ENCODE measurements around the gene PABPC1L.
A peak's percentile ranks its signal among the peaks of the same experiment; 100 is the strongest.

The PABPC1L gene

GRCh38 chr20:44943828-44944227 is 34.0 kb downstream of the PABPC1L start:
- H3K27ac ChIP-seq (ENCODE audit: low read length) = no peak overlapping the region
- H3K9me3 ChIP-seq (ENCODE audit: control insufficient read depth in 2 of 2, low read length in 2 of 2) = no peaks in the 10 kb centered on the region
- no peak overlapping the region for H3K4me3 ChIP-seq (ENCODE audit: low read length in 2 of 2)
- no peaks in the 10 kb centered on the region for H3K4me1 ChIP-seq (ENCODE audit: control insufficient read depth, insufficient read depth, low read length)
- no peak overlapping the region for H3K9ac ChIP-seq (ENCODE audit: low read length in 2 of 2)
- no peaks in the 10 kb centered on the region for H3K27me3 ChIP-seq (ENCODE audit: control insufficient read depth in 1 of 2, insufficient read depth in 2 of 2, low read length in 2 of 2)
- H3K36me3 ChIP-seq (ENCODE audit: control insufficient read depth in 2 of 2, insufficient read depth in 2 of 2, low read length in 2 of 2) = peaks cover 44 to 47% of the 10 kb centered on the region in 2 donors

DNA sequence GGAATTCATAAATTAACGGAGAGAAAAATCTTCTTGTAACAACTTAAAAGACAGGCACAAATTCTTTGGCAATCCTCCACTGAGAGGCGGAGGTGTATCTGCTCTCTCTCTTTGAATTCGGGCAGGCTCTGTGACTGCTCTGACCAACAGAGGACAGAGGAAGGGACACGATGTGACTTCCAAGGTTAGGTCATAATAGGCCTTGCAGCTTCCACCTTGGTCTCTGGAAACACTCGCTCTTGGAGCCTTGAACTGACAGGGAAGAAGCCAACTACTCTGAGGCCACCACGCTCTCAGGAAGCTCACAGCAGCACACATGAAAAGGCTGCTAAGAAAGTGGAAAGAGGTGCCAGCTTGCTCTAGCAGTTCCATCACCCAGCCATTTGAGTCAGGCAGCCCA is 35.4 kb downstream of the PABPC1L start:
- Histone ChIP-seq H3K9me3 (ENCODE audit: control insufficient read depth in 2 of 2, low read length in 2 of 2) (no peaks in the 10 kb centered on the region), H3K4me3 (ENCODE audit: low read length in 2 of 2) (no peak overlapping the region), H3K27me3 (ENCODE audit: control insufficient read depth in 1 of 2, insufficient read depth in 2 of 2, low read length in 2 of 2) (no peaks in the 10 kb centered on the region), H3K27ac (ENCODE audit: low read length) (no peak overlapping the region), H3K4me1 (ENCODE audit: control insufficient read depth, insufficient read depth, low read length) (no peaks in the 10 kb centered on the region), H3K9ac (ENCODE audit: low read length in 2 of 2) (no peak overlapping the region), H3K36me3 (ENCODE audit: control insufficient read depth in 2 of 2, insufficient read depth in 2 of 2, low read length in 2 of 2) (peaks cover 49 to 58% of the 10 kb centered on the region in 2 donors)

- H3K36me3 ChIP-seq (ENCODE audit: control insufficient read depth in 2 of 2, insufficient read depth in 2 of 2, low read length in 2 of 2) = peaks cover 52 to 62% of the 10 kb centered on the region in 2 donors
- no peak overlapping the region for H3K4me3 ChIP-seq (ENCODE audit: low read length in 2 of 2)
- H3K9ac ChIP-seq (ENCODE audit: low read length in 2 of 2) = no peak overlapping the region
- H3K27ac ChIP-seq (ENCODE audit: low read length) = no peak overlapping the region
- H3K9me3 ChIP-seq (ENCODE audit: control insufficient read depth in 2 of 2, low read length in 2 of 2) = no peaks in the 10 kb centered on the region
- H3K27me3 ChIP-seq (ENCODE audit: control insufficient read depth in 1 of 2, insufficient read depth in 2 of 2, low read length in 2 of 2) = no peaks in the 10 kb centered on the region
- no peaks in the 10 kb centered on the region for H3K4me1 ChIP-seq (ENCODE audit: control insufficient read depth, insufficient read depth, low read length)
Observed at GRCh38 chr20:44946271-44946852, 36.5 kb downstream of the PABPC1L start.

- Histone ChIP-seq H3K27ac (ENCODE audit: low read length) (no peak overlapping the region), H3K9me3 (ENCODE audit: control insufficient read depth in 2 of 2, low read length in 2 of 2) (no peaks in the 10 kb centered on the region), H3K4me1 (ENCODE audit: control insufficient read depth, insufficient read depth, low read length) (no peaks in the 10 kb centered on the region), H3K36me3 (ENCODE audit: control insufficient read depth in 2 of 2, insufficient read depth in 2 of 2, low read length in 2 of 2) (peaks cover 52 to 61% of the 10 kb centered on the region in 2 donors), H3K4me3 (ENCODE audit: low read length in 2 of 2) (no peak overlapping the region), H3K27me3 (ENCODE audit: control insufficient read depth in 1 of 2, insufficient read depth in 2 of 2, low read length in 2 of 2) (no peaks in the 10 kb centered on the region), H3K9ac (ENCODE audit: low read length in 2 of 2) (no peak overlapping the region)
Observed at GRCh38 chr20:44948107-44948506, 38.2 kb downstream of the PABPC1L start.

GRCh38 chr20:44948513-44948912 is 38.7 kb downstream of the PABPC1L start:
- no peaks in the 10 kb centered on the region for H3K4me1 ChIP-seq (ENCODE audit: control insufficient read depth, insufficient read depth, low read length)
- H3K36me3 ChIP-seq (ENCODE audit: control insufficient read depth in 2 of 2, insufficient read depth in 2 of 2, low read length in 2 of 2) = peaks cover 52 to 61% of the 10 kb centered on the region in 2 donors
- no peaks in the 10 kb centered on the region for H3K9me3 ChIP-seq (ENCODE audit: control insufficient read depth in 2 of 2, low read length in 2 of 2)
- H3K9ac ChIP-seq (ENCODE audit: low read length in 2 of 2) = no peak overlapping the region
- no peak overlapping the region for H3K4me3 ChIP-seq (ENCODE audit: low read length in 2 of 2)
- H3K27me3 ChIP-seq (ENCODE audit: control insufficient read depth in 1 of 2, insufficient read depth in 2 of 2, low read length in 2 of 2) = no peaks in the 10 kb centered on the region
- H3K27ac ChIP-seq (ENCODE audit: low read length) = no peak overlapping the region

DNA sequence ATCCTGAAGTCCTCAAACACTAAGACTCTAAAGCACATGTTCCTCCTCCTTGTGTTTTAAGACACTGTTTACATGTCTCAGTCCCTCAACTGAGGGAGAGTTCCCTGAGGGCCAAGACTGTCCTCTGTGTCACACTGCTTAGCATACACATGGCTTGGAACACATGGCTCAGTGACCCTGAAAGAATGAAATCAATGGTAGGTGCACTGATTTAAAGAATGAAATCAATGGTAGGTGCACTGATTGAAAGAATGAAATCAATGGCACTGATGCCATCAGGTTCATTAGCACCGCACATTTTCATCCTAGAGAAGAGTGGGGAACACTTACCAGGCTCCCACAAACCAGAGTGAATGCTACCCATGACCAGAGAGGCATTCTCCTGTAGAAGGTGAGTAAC is 40.5 kb downstream of the PABPC1L start:
- Histone ChIP-seq H3K4me3 (ENCODE audit: low read length in 2 of 2) (no peak overlapping the region), H3K27ac (ENCODE audit: low read length) (no peak overlapping the region), H3K9me3 (ENCODE audit: control insufficient read depth in 2 of 2, low read length in 2 of 2) (no peaks in the 10 kb centered on the region), H3K27me3 (ENCODE audit: control insufficient read depth in 1 of 2, insufficient read depth in 2 of 2, low read length in 2 of 2) (no peaks in the 10 kb centered on the region), H3K4me1 (ENCODE audit: control insufficient read depth, insufficient read depth, low read length) (no peaks in the 10 kb centered on the region), H3K36me3 (ENCODE audit: control insufficient read depth in 2 of 2, insufficient read depth in 2 of 2, low read length in 2 of 2) (peaks cover 66 to 73% of the 10 kb centered on the region in 2 donors), H3K9ac (ENCODE audit: low read length in 2 of 2) (no peak overlapping the region)

GRCh38 chr20:44952731-44953130 is 42.9 kb downstream of the PABPC1L start:
- no peaks in the 10 kb centered on the region for H3K27me3 ChIP-seq (ENCODE audit: control insufficient read depth in 1 of 2, insufficient read depth in 2 of 2, low read length in 2 of 2)
- no peak overlapping the region for H3K27ac ChIP-seq (ENCODE audit: low read length)
- no peak overlapping the region for H3K4me3 ChIP-seq (ENCODE audit: low read length in 2 of 2)
- H3K9me3 ChIP-seq (ENCODE audit: control insufficient read depth in 2 of 2, low read length in 2 of 2) = no peaks in the 10 kb centered on the region
- H3K36me3 ChIP-seq (ENCODE audit: control insufficient read depth in 2 of 2, insufficient read depth in 2 of 2, low read length in 2 of 2) = peaks cover 67 to 75% of the 10 kb centered on the region in 2 donors
- H3K4me1 ChIP-seq (ENCODE audit: control insufficient read depth, insufficient read depth, low read length) = no peaks in the 10 kb centered on the region
- no peak overlapping the region for H3K9ac ChIP-seq (ENCODE audit: low read length in 2 of 2)

DNA sequence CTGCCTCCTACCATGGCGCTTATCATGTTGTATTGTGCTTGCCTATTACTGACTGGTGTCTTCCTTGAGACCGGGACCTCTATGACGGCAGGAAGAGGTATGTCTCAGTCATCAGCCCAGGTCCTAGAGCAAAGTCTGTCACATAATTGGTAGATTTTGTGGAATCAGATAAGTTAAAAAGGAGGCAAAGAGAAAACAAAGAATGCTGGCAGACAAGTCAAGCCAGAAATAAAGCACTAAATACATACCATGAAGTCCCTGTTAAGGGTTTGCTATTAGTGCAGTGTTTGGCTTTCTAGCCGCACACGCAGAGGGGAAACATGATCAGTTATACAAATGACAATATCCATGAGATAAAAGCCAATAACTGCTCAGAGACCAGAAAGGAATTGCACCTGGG is 44.4 kb downstream of the PABPC1L start:
- no peaks in the 10 kb centered on the region for H3K9me3 ChIP-seq (ENCODE audit: control insufficient read depth in 2 of 2, low read length in 2 of 2)
- peaks cover 4% of the 10 kb centered on the region for H3K4me1 ChIP-seq (ENCODE audit: control insufficient read depth, insufficient read depth, low read length)
- peaks cover 58 to 64% of the 10 kb centered on the region in 2 donors for H3K36me3 ChIP-seq (ENCODE audit: control insufficient read depth in 2 of 2, insufficient read depth in 2 of 2, low read length in 2 of 2)
- no peaks in the 10 kb centered on the region for H3K27me3 ChIP-seq (ENCODE audit: control insufficient read depth in 1 of 2, insufficient read depth in 2 of 2, low read length in 2 of 2)
- H3K4me3 ChIP-seq (ENCODE audit: low read length in 2 of 2) = no peak overlapping the region
- no peak overlapping the region for H3K9ac ChIP-seq (ENCODE audit: low read length in 2 of 2)
- H3K27ac ChIP-seq (ENCODE audit: low read length) = no peak overlapping the region

DNA sequence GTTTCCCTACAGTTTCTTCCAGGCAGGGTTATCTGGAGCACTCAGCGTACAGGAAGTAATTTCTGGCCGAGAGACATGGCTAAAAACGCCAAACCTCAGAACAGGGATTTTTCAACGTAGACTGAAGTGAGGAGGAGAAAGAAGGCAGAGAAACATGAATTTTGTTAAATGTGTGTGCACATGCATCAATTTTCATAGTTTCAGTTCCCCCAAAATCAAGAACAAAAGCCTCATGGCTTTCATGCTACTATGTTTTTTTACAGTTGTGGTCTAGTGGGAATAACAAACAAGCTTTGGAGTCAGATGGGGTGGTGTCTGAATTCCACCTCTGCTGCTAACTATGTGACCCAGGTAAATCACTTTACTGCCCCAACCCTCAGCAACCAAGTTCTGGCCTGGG is 45.4 kb downstream of the PABPC1L start:
- Histone ChIP-seq H3K36me3 (ENCODE audit: control insufficient read depth in 2 of 2, insufficient read depth in 2 of 2, low read length in 2 of 2) (peaks cover 54% of the 10 kb centered on the region in 2 donors), H3K4me3 (ENCODE audit: low read length in 2 of 2) (no peak overlapping the region), H3K9me3 (ENCODE audit: control insufficient read depth in 2 of 2, low read length in 2 of 2) (no peaks in the 10 kb centered on the region), H3K4me1 (ENCODE audit: control insufficient read depth, insufficient read depth, low read length) (peaks cover 8% of the 10 kb centered on the region), H3K27me3 (ENCODE audit: control insufficient read depth in 1 of 2, insufficient read depth in 2 of 2, low read length in 2 of 2) (no peaks in the 10 kb centered on the region), H3K27ac (ENCODE audit: low read length) (no peak overlapping the region), H3K9ac (ENCODE audit: low read length in 2 of 2) (peak overlapping the region in 1 of 2 donors; percentile 13)

DNA sequence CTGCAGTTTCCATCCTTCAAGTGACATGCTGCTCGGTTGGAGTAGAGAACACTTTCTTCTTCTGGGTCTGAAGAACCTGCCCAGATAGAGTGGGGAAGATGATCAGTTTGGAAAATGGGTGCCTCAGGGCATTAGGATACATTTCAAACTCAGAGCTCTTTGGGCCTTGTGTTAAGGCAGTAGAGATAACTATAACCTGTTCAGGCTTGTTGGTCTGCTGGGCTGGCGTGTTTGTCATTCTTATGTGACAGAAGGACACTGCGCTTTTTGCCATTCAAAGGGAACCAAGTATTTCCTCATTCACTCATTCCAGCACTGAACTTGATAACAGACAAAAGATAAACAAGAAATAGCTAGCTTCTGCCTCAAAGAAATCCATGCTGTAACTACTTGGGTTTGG is 46.5 kb downstream of the PABPC1L start:
- Histone ChIP-seq H3K27me3 (ENCODE audit: control insufficient read depth in 1 of 2, insufficient read depth in 2 of 2, low read length in 2 of 2) (no peaks in the 10 kb centered on the region), H3K4me3 (ENCODE audit: low read length in 2 of 2) (no peak overlapping the region), H3K9ac (ENCODE audit: low read length in 2 of 2) (no peak overlapping the region), H3K9me3 (ENCODE audit: control insufficient read depth in 2 of 2, low read length in 2 of 2) (no peaks in the 10 kb centered on the region), H3K4me1 (ENCODE audit: control insufficient read depth, insufficient read depth, low read length) (peaks cover 12% of the 10 kb centered on the region), H3K36me3 (ENCODE audit: control insufficient read depth in 2 of 2, insufficient read depth in 2 of 2, low read length in 2 of 2) (peaks cover 42 to 44% of the 10 kb centered on the region in 2 donors), H3K27ac (ENCODE audit: low read length) (no peak overlapping the region)

DNA sequence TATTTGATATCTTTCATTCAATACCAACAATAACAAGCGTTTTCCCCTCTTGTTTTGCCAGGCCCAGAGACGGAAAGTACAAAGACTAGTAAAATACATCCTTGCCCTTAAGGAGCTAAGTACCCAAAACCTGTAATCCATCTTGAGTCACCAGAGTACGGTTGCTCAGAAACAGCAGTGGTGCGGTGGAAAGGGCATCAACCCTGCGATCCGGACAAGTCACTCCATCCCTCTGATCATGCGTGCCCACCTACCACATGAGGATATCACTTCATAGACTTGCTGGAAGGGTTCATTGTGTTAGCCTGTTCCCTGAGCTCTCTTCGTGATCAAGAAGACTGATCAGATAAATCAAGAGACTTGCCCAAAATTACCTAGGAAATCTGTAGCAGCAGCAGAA is 48.4 kb downstream of the PABPC1L start:
- H3K4me1 ChIP-seq (ENCODE audit: control insufficient read depth, insufficient read depth, low read length) = peaks cover 12% of the 10 kb centered on the region
- no peaks in the 10 kb centered on the region for H3K9me3 ChIP-seq (ENCODE audit: control insufficient read depth in 2 of 2, low read length in 2 of 2)
- H3K27ac ChIP-seq (ENCODE audit: low read length) = no peak overlapping the region
- H3K27me3 ChIP-seq (ENCODE audit: control insufficient read depth in 1 of 2, insufficient read depth in 2 of 2, low read length in 2 of 2) = no peaks in the 10 kb centered on the region
- H3K9ac ChIP-seq (ENCODE audit: low read length in 2 of 2) = no peak overlapping the region
- no peak overlapping the region for H3K4me3 ChIP-seq (ENCODE audit: low read length in 2 of 2)
- peaks cover 29 to 30% of the 10 kb centered on the region in 2 donors for H3K36me3 ChIP-seq (ENCODE audit: control insufficient read depth in 2 of 2, insufficient read depth in 2 of 2, low read length in 2 of 2)

Data from stomach smooth muscle (tissue), 2 donors.